Keratinocyte (primary cell): Measurements from ENCODE around the gene FAIM2.

Experiments
- EZH2 ChIP-seq: IDR thresholded peaks from one replicate; pipeline ENCODE4 v1.6.1; 2012; ENCODE audit warnings: inconsistent platforms, mild to moderate bottlenecking, low read length, moderate library complexity
- TF ChIP-seq, protein P1 (sequence below), 3 experiments: IDR thresholded peaks in 1 of 3; conservative IDR thresholded peaks in 1 of 3; optimal IDR thresholded peaks in 1 of 3; 2 replicates in 2 of 3; 3 replicates in 1 of 3; pipeline versions ENCODE3 to v1.5.1; 2011; ENCODE audit warnings: low read length in 3 of 3, mild to moderate bottlenecking in 3 of 3, moderate library complexity in 2 of 3, control low read depth in 1 of 3, inconsistent platforms in 1 of 3; ENCODE audit not compliant: insufficient read depth in 2 of 3; ENCODE audit errors: extremely low read depth in 1 of 3

DNA sequence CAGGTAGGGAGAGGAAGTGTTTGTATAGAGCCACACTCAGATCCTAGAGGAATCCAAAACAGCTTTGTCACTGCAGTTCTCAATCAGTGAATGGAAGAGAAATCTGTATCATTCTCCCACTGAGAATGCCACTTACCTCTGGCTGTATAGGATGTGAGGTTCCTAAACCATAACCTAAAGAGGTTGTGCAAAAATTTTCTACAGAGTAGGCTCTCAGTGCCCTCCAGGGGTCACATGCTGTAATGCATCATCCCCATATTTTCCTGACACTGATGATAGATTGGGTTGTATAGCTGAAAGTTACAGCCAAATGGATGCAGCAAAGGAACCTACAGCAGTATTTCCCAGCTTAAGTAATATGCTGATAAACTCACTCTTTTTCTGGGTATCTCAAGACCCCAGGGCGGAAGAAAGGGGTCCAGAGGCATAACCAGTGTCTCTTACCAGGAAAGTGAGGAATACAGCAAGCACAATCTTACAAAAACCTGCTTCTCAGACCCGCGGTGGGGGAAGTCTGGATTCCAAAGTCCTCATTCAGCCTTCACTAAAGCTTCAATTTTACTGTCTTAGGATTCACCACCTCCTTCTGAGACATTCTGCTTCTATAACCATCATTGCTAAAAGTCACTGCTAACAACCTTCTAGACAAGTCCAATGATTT, 64.6 kb downstream of the FAIM2 start:
- TF ChIP-seq, protein P1, sequence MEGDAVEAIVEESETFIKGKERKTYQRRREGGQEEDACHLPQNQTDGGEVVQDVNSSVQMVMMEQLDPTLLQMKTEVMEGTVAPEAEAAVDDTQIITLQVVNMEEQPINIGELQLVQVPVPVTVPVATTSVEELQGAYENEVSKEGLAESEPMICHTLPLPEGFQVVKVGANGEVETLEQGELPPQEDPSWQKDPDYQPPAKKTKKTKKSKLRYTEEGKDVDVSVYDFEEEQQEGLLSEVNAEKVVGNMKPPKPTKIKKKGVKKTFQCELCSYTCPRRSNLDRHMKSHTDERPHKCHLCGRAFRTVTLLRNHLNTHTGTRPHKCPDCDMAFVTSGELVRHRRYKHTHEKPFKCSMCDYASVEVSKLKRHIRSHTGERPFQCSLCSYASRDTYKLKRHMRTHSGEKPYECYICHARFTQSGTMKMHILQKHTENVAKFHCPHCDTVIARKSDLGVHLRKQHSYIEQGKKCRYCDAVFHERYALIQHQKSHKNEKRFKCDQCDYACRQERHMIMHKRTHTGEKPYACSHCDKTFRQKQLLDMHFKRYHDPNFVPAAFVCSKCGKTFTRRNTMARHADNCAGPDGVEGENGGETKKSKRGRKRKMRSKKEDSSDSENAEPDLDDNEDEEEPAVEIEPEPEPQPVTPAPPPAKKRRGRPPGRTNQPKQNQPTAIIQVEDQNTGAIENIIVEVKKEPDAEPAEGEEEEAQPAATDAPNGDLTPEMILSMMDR (optimal IDR thresholded peaks at IDR 0.05 in 1 of 3, IDR thresholded peaks at IDR 0.05 in 1 of 3, conservative IDR thresholded peaks at IDR 0.05 in 1 of 3; ENCODE audit: extremely low read depth in 1 of 3, insufficient read depth in 2 of 3, low read length in 3 of 3): peak; percentile 55 to 87 (median 72)
- TF ChIP-seq EZH2: no peak
